ENCODE results near the gene PI4KA. TPM values are rescaled to one million over a fixed set of nuclear protein-coding genes. Genes with fewer than 3 reads are reported as not detected.

PI4KA gene
- total RNA-seq = 18.5 and 30.6 TPM in 2 replicates

GRCh38 chr22:20858615-20859416 lies at the start of gene PI4KA, which contains the start of gene SNAP29:
Gene PI4KA (minus strand): TSS chr22:20858811. CDS start chr22:20858725, 86 bp downstream.
Gene SNAP29 (plus strand): TSS chr22:20859007. CDS start chr22:20859111, 104 bp downstream.

GRCh38 chr22:20773793-20774212 lies 84.8 kb downstream of the PI4KA start, which contains the start of gene SERPIND1:
Gene SERPIND1 (plus strand): TSS chr22:20774113. CDS start chr22:20779313, 5,200 bp downstream.

Other genes with a start within 250 kb of the PI4KA start
- 0.14 TPM in 1 of 2 replicates, not detected in the other for gene SERPIND1, start 84.7 kb downstream of the PI4KA start, total RNA-seq
- 10.4 and 13.4 TPM in 2 replicates for gene SNAP29, start 196 bp upstream of the PI4KA start, total RNA-seq
- gene CRKL, start 58.6 kb upstream of the PI4KA start, total RNA-seq = 54.1 and 62.4 TPM in 2 replicates
- 0.56 and 0.85 TPM in 2 replicates for gene AIFM3, start 108.4 kb upstream of the PI4KA start, total RNA-seq
- 19.7 and 22.5 TPM in 2 replicates for gene LZTR1, start 123.5 kb upstream of the PI4KA start, total RNA-seq
- 26.3 and 38.0 TPM in 2 replicates for gene THAP7, start 143.3 kb upstream of the PI4KA start, total RNA-seq
- 0.21 and 0.28 TPM in 2 replicates for gene P2RX6, start 156.4 kb upstream of the PI4KA start, total RNA-seq
- 2.0 TPM in 2 replicates for gene SLC7A4, start 173.8 kb upstream of the PI4KA start, total RNA-seq
- gene LRRC74B, start 187.1 kb upstream of the PI4KA start, total RNA-seq = not detected in 2 replicates